Activated CD8-positive, alpha-beta memory T cell treated with anti-CD3 and anti-CD28 coated beads for 4 hours (primary cell): Measurements from ENCODE around the gene PLAC8L1.

Experiments used
- DNase-seq, 2 donors: peaks; one replicate each; pipeline ENCODE4 v3.0.0-alpha.2; 2020; ENCODE audit warnings: low read depth in 2 of 2

PLAC8L1 gene

DNA sequence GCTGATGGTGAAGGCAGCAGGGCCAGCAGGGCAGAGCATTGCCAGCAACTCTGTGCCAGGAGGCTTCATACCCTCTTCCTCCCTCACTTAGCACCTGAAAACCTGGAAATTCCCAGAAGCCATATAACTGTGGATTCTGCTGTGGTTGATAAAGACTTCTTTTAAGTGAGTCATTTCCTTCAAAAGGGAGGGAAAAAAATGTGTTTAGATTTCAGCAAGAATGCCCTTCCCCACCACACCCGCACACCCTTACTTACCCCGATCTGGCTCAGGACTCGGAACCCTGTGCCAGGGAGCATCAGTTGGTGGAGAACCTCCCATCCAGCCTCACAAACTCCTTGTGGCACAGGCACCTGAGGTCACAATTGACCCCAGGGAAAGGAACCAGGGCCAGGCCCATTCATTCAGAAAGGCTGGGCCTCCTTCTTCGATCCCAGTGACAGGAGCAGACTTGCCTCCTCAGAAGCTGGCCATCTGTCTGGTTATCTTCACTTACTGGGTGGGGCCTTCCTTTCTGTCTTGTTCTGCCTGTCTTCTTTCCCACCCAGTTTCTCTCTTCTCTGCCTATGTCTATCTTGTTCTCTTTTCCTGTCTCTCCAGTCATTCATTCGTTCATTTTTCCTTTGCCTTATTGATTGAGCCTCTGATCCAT, 62.6 kb downstream of the PLAC8L1 start:
- DNase-seq: no peak

DNA sequence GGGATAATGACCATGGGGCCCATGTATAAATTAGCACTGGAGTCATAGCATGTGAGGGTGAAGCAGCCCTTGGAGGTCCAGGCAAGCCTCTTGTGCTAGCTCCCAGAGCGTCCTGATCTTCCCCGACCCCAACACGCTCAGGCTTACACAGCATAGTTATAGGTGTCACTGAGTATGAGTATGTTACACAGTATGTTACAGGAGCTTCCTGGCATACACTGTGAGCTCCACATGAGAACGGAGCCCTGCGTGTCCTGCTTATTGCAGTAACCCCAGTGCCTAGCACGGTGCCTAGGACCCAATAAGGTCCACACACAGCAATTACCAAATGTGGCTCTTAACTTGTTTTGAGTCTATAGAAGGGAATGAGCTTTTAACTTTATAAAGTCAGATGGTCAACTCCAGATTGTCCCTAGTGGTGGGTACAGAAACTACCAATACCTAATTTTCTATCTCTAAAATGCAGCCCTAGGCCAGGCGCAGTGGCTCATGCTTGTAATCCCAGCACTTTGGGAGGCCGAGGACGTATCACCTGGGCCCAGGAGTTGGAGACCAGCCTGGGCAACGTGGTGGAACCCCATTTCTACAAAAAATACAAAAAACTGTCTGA, 64.1 kb downstream of the PLAC8L1 start:
- no peak for DNase-seq

DNA sequence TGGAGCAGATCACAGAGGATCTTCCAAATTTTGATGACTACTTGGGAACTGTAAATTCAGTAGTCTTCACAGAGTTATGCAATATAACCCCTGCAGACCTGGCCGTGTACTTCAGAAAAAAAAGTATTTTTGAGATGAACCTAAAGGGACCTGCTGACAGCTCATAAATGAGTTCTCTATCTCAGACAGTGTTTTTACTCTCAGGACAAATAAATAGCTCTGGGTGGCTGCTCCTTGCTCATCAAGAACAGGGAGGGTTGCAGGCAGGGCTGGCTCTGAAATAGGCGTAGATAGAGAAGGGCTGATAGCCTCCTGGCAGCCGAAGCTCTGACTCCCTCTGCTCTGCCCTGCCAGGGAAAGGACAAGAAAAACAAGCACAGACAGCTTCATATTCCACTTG, 64.8 kb downstream of the PLAC8L1 start:
- DNase-seq: no peak

DNA sequence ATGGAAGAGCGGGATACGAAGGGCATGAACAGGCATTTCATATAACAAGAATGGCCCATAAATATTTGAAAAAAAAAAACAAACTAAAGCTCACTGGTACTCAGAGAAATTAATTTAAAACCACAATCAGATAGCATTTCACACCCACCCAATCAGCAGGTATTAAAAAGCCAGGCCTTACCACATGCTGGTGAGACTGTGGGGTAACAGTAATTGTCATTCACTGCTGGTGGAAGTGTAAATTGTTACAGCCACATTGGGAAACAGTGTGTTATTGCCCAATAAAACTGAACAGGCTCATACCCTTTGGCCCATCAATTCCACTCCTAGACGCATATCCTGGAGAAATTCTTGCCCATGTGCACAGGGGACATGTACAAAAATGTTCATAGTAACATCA, 66.0 kb downstream of the PLAC8L1 start:
- DNase-seq: no peak

DNA sequence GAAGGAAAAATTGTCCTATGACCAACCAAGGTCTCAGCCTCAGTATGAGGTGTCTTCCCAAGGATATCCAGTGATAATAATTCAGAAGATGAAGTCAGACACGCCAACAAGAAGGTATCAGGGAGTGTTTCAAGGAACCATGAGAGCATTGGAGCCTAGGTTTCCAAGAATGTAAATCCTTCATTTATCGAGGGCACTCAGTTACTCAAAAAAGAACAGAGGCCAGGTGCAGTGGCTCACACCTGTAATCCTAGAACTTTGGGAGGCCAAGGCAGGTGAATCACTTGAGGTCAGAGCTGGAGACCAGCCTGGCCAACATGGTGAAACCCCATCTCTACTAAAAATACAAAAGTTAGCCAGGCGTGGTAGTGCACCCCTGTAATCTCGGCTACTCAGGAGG, 70.8 kb downstream of the PLAC8L1 start:
- no peak for DNase-seq
